ENCODE results near the gene DIP2A. TPM values are rescaled to one million over a fixed set of nuclear protein-coding genes. Genes with fewer than 3 reads are reported as not detected.
A peak's percentile ranks its signal among the peaks of the same experiment; 100 is the strongest.

DIP2A gene
- total and polyA plus RNA-seq, 2 of the 13 experiments (the other 11 are each of a cell fraction or from before 2014, with no cell fraction given) = 18.5 to 37.6 TPM

DNA sequence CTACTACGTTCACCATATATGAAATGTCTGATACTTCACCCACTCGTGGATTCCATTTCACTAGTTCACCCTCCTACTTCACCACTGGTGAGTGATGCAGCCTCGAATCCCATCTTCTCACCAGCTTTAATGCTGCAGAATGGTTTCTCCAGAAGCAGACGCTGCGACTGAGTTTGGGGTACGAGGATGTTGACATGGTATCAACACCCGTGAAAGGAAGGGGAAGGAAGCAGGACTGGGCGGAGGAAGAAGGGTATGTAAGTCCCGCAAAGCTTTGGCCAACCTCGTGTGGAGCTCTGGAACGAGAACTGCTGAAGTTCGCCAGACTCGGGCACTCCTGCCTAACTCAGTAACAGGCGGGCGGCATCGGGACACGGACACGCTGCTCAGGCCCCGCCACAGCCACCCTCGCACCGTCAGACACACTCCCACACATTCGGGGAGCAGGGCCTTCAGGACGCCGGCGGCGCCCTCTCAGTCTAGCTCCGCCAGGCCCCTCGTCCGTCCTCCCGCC lies 833 bp upstream of the DIP2A start (continued):
- TF ChIP-seq ZSCAN22 (CRISPR knock-in tag; IDR thresholded peaks at IDR 0.05) = no peak
- no peak for TF ChIP-seq ZNF24 (IDR thresholded peaks at IDR 0.05)
- TF ChIP-seq ELF1 (CRISPR knock-in tag; IDR thresholded peaks at IDR 0.05) = no peak
- TF ChIP-seq ZIK1 (CRISPR knock-in tag; IDR thresholded peaks at IDR 0.05; ENCODE audit: borderline replicate concordance, low read depth) = peak; percentile 6; the same call in 1 of the 2 replicates
- 0 out of 2 replicates have a peak, but pooled peaks have one; percentile 17 for TF ChIP-seq FOSL1 (CRISPR knock-in tag; IDR thresholded peaks at IDR 0.05; ENCODE audit: borderline replicate concordance)
- TF ChIP-seq HDAC2 (CRISPR knock-in tag; IDR thresholded peaks at IDR 0.05) = no peak
- no peak for TF ChIP-seq GPN1 (CRISPR knock-in tag; IDR thresholded peaks at IDR 0.05; ENCODE audit: borderline replicate concordance)
- no peak for TF ChIP-seq JUNB (CRISPR knock-in tag; IDR thresholded peaks at IDR 0.05; ENCODE audit: borderline replicate concordance)
- no peak for TF ChIP-seq PHF5A (CRISPR knock-in tag; IDR thresholded peaks at IDR 0.05; ENCODE audit: low read depth, unreplicated experiment)
- TF ChIP-seq IKZF1 (IDR thresholded peaks at IDR 0.05) = no peak
- no peak for TF ChIP-seq SATB2 (CRISPR knock-in tag; IDR thresholded peaks at IDR 0.05)
- TF ChIP-seq KLF13 (CRISPR knock-in tag; IDR thresholded peaks at IDR 0.05) = no peak
- TF ChIP-seq U2AF2 (IDR thresholded peaks at IDR 0.05; ENCODE audit: low read depth, low read length) = no peak
- peak; percentile 81 for TF ChIP-seq AGO2 (optimal IDR thresholded peaks at IDR 0.05; ENCODE audit: low read depth, low read length)
- TF ChIP-seq GABPB1 (CRISPR knock-in tag; IDR thresholded peaks at IDR 0.05) = no peak
- TF ChIP-seq TRAFD1 (CRISPR knock-in tag; IDR thresholded peaks at IDR 0.05; ENCODE audit: borderline replicate concordance) = no peak
- peak; percentile 79; the same call in 1 of the 2 replicates for TF ChIP-seq ZNF30 (CRISPR knock-in tag; IDR thresholded peaks at IDR 0.05)
- TF ChIP-seq PLSCR1 (CRISPR knock-in tag; IDR thresholded peaks at IDR 0.05; ENCODE audit: borderline replicate concordance) = no peak
- no peak; the same call in 1 of the 2 replicates for TF ChIP-seq CERS6 (CRISPR knock-in tag; IDR thresholded peaks at IDR 0.05)
- no peak for TF ChIP-seq ZNF850 (CRISPR knock-in tag; conservative IDR thresholded peaks at IDR 0.05)
- TF ChIP-seq MAFG (CRISPR knock-in tag; IDR thresholded peaks at IDR 0.05) = no peak
- no peak for TF ChIP-seq CBFB (CRISPR knock-in tag; IDR thresholded peaks at IDR 0.05)
- TF ChIP-seq ZFP1 (CRISPR knock-in tag; IDR thresholded peaks at IDR 0.05) = no peak
- no peak for TF ChIP-seq SYNCRIP (IDR thresholded peaks at IDR 0.05; ENCODE audit: insufficient read depth, low read depth, low read length)
- TF ChIP-seq CEBPZ (IDR thresholded peaks at IDR 0.05; ENCODE audit: low read length) = no peak
- no peak for TF ChIP-seq KLF9 (CRISPR knock-in tag; IDR thresholded peaks at IDR 0.05; ENCODE audit: low read depth)

Data from HepG2 (cell line).